GM12873 (cell line): ENCODE results near the gene CCDC152.

Source experiments
- CTCF ChIP-seq: IDR thresholded peaks from 2 replicates; pipeline ENCODE4 v1.5.1; 2012; ENCODE audit warnings: low read depth, mild to moderate bottlenecking, moderate library complexity, low read length, control low read depth; ENCODE audit not compliant: insufficient read depth; ENCODE audit errors: missing control alignments

Gene CCDC152

GRCh38 chr5:42832060-42832459 lies 75.4 kb downstream of the CCDC152 start:
- TF ChIP-seq CTCF, result no peak

GRCh38 chr5:42836070-42836769 lies 79.6 kb downstream of the CCDC152 start:
- TF ChIP-seq CTCF, result no peak

- TF ChIP-seq CTCF, result no peak
Measured at GRCh38 chr5:42837601-42838000, 81.0 kb downstream of the CCDC152 start.

- TF ChIP-seq CTCF, result no peak
Measured at GRCh38 chr5:42839196-42839595, 82.6 kb downstream of the CCDC152 start.

GRCh38 chr5:42840269-42840668 lies 83.7 kb downstream of the CCDC152 start:
- no peak for TF ChIP-seq CTCF

- TF ChIP-seq CTCF, result no peak
Measured at GRCh38 chr5:42840842-42841567, 84.4 kb downstream of the CCDC152 start.

- no peak for TF ChIP-seq CTCF
Measured at GRCh38 chr5:42842921-42843641, 86.5 kb downstream of the CCDC152 start.
